ENCODE data around the gene CASP14.
A peak's percentile ranks its signal among the peaks of the same experiment; 100 is the strongest.
"Not testable (repeated sequence)": the region's sequence is repeated elsewhere in the genome, so short reads cannot be mapped to it uniquely, and the experiment has no call there.

The CASP14 gene

DNA sequence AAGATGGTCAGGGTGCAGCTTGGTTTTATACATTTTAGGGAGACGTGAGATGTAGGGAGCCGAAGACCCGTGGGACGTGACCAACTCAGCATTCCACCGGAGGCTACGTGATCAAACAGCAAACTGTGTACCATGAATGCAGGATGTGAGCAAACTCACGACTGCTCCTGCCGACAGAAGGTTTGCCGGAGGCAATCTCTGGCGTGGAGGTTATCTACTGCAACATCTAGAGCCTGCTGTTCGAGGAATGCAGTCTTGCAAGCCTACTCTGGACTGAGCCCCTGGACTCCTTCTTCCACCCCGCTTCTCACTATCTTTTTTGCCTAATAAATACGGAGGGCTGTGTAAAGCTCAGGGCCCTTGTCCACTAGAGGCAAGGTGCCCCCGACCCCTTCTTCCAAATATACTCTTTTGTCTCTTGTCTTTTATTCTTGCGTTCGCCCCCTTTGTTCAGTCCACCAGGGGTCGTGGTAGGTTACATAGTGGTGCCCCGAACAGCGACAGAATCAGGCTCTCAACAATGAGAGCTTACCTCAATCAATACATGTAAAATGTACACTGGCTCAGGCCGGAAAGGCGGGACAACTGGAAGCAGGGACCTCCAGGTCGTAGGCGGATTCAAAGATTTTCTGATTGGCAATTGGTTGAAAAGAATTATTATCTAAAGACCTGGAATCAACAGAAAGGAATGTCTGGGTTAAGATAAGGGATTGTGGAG is 23.8 kb downstream of the CASP14 start:
- no peak for DNase-seq

GRCh38 chr19:15074371-15074770 is 25.1 kb downstream of the CASP14 start:
- no peak for DNase-seq

DNA sequence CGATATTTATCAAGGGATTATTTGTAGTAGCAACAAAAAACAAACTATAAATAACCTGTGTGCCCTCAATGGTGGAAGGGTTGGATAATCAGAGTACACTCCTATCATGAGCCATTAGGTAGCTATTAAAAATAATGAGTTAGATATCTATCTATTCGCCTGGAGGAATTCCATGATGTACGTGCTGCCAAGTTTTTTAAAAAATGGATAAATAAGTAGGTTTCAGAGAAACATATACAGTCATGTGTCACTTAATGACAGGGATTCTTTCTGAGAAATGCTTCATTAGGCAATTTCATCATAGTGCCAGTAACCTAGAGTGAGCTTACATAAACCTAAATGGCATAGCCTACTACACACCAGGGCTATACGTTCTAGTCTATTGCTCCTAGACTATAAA is 26.5 kb downstream of the CASP14 start:
- DNase-seq: no peak

DNA sequence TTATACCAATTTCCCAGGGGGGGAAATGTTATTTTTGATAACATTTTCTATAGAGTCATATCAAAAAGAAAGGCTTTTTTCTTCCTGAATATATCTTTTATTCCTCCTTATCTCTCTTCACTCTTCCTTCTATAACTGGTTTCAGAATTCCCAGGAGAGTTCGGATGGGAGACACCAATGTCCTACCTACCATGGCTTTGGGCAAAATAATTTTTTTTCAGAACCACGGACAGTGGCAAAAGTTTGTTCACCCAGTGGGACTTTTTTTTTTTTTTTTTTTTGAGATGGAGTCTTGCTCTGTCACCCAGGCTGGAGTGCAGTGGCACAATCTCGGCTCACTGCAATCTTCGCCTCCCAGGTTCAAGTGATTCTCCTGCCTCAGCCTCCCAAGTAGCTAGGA is 30.7 kb downstream of the CASP14 start:
- not testable (repeated sequence) for DNase-seq

- DNase-seq: no peak
These were observed 32.6 kb downstream of the CASP14 start, which contains the start of gene OR1I1 for GRCh38 chr19:15081911-15082310. OR1I1 (plus strand) TSS chr19:15082211; CDS start chr19:15087066, 4,855 bp downstream.

GRCh38 chr19:15087182-15087581 is 37.9 kb downstream of the CASP14 start:
- no peak for DNase-seq

DNA sequence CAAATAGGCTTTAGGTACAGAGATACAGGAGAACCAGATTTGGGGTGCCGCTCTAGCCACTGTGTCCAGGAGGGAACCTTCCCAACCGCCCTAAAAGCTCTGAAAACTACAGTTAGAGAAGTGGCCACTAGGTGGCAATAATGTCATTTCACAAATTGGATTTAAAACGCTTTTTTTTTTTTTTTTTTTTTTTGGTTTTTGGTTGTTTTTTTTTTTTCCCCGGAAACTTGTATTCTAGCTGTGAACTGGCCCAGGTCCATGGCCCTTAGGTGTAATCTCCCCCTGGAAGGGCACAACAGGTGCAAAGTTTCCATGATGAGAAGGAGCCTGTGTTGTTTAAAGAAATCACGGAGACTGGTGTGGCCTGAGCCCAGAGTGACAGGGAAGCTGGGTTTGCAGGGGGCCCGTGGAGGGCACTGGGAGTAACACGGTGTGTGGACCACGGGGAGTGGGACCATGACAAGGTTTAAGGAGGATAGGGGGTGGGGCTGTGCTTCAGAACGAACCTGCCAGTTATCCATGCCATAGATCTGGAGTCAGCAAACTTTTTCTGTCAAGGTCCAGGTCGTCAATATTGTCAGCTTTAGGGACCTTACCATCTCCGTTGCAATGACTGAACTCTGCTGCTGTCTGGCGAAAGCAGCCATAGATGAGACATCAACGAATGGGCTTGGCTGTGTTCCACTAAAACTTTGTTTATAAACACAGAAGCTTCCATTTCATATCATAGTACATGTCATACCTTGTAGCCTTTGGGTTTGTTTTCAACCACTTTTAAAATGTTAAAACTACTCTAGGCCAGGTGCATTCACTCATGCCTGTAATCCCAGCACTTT is 42.9 kb downstream of the CASP14 start:
- no peak for DNase-seq

- DNase-seq: no peak
These were observed 43.7 kb downstream of the CASP14 start for GRCh38 chr19:15093001-15093400.

GRCh38 chr19:15096223-15096622 is 46.9 kb downstream of the CASP14 start:
- DNase-seq: no peak

DNA sequence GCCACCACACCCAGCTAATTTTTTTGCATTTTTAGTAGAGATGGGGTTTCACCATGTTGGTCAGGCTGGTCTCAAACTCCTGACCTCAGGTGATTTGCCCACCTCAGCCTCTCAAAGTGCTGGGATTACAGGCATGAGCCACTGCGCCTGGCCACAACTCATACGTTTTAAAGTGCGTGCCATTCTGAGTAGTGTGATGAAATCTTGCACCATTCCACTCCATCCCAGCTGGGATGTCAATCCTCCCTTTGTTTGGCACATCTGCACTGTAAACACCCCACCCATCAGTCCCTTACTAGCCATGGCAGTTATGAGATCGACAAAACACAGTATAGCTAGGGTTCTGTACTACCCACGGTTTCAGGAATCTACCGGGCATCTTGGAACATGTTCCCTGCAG is 48.7 kb downstream of the CASP14 start:
- not testable (repeated sequence) for DNase-seq

- DNase-seq: no peak
These were observed 49.2 kb downstream of the CASP14 start for GRCh38 chr19:15098460-15098859.

DNA sequence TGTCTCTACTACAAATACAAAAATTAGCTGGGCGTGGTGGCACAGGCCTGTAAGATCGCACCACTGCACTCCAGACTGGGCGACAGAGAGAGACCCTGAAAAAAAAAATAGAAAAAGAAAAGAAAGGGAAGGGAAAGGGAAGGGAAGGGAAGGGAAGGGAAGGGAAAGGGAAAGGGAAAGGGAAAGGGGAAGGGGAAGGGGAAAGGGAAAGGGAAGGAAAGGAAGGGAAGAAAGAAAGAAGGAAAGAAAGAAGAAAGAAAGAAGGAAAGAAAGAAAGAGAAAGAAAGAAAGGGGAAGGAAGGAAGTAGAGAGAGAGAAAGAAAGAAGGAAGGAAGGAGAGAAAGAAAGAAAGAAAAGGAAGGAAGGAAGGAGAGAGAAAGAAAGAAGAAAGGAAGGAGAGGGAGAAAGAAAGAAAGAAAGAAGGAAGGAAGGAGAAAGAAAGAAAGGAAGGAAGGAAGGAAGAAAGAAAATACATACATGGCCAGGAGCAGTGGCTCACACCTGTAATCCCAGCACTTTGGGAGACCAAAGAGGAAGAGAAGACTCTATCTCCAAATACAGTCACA is 49.8 kb downstream of the CASP14 start:
- DNase-seq: no peak

DNA sequence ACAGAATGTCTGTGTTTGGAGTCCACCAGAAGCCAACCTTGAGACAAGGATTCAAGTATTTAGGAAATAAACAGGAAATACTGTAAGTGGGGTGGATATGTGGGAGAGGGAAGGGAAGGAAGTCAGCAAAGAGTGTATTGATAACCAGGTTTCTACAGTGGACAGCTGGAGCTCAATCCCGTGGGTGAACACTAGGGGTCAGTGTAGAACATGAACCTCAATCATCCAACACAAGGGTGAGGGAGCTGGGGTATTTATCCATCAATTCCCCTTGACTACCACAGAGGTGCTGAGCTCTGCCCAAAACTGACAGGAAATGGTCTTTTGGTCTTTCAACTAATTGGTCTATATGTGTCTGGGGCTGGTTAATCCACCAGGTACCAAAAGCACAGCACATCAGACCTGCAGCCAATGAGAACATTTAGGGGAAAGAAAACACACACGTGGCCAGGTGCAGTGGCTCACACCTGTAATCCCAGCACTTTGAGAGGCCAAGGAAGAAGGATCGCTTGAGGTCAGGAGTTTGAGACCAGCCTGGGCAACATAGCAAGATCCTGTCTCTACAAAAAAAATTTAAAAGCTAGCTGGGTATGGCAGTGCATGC is 52.3 kb downstream of the CASP14 start:
- DNase-seq: peak; percentile 46

DNA sequence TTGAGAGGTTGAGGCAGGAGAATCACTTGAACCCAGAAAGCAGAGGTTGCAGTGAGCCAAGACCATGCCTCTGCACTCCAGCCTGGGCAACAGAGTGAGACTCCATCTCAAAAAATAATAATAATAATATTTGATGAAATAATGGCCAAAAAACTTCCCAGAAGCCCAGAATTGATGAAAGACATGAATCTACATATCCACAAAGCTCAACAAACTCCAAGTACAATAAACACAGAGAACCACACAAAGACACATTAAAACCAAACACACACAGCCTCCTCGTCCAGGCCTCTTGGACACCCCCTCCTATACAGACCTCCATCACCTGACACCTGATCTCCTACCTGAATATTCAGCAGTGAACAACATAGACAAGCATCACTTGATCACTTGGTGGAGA is 54.7 kb downstream of the CASP14 start:
- DNase-seq: no peak

- DNase-seq: no peak
These were observed 55.1 kb downstream of the CASP14 start for GRCh38 chr19:15104411-15104810.

- DNase-seq: no peak
These were observed 55.8 kb downstream of the CASP14 start for GRCh38 chr19:15105044-15105443.

DNA sequence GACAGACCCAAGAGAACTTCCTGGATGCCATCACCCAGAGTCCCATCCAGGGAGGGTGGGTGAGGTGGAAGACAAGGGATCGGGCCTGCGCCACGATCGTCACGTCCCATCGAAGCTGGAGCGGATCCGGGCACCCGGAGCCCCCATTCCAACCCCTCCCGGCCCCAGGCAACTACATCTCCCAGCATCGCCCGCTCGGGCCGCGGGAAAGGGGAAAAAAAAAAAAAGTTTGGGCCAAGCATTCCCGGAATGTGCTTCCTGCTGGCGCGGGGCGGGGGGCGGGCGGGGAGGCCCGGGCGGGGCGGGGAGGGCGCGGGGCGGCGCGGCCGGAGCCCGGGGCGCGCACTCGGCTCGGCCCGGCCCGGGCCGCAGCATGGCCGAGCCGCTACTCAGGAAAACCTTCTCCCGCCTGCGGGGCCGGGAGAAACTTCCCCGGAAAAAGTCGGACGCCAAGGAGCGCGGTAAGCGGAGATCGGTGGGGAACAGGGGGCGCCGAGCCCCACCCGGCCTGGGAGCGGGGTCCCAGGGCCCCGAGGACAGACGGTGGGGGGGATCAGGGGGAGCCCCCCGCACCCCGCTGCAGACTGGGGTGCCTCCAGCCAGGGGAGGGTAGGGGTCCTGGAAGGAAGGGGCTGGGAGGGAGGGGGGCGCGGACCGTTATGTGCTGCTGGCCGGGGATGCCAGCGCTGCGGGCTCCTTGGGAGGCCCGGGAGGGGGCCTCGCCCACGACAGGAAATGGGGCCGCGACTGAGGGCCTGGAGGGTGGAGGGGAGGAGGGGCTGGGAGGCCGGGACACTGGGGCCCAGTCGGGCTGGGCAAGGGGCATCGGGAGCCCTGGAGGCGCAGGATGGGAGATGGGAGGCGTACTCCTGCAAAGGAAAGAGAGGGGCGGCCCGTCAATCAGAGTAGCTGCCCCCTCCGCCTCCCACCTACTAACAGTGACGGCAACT is 58.1 kb downstream of the CASP14 start, which contains the start of gene SYDE1:
SYDE1 (plus strand) TSS at position 341 of the 950 bp plus-strand sequence; CDS start at position 374, 33 bp downstream.
- peak; percentile 27 for DNase-seq
